Measurements from ENCODE around the gene ICOS. TPM values are rescaled to one million over a fixed set of nuclear protein-coding genes. Genes with fewer than 3 reads are reported as not detected.

ICOS gene
- total RNA-seq, 1 experiment from 2014 or later = not detected

GRCh38 chr2:203894262-203894661, 42.3 kb upstream of the ICOS start:
- peaks cover 4% of the 10 kb centered on the region; the same call in 1 of the 2 replicates for H3K9me3 ChIP-seq
- H3K4me3 Mint-ChIP-seq (ENCODE audit: unreplicated experiment) = no peak overlapping the region
- ChIA-PET CTCF (no interaction called here), POLR2A (no interaction called here)
- no peaks in the 10 kb centered on the region for H3K36me3 ChIP-seq (ENCODE audit: control insufficient read depth, insufficient read depth, low read length)
- H3K4me1 Mint-ChIP-seq (ENCODE audit: low read depth, unreplicated experiment) = peaks cover 9% of the 10 kb centered on the region
- no TSS peak for BruUV-seq (replicated peaks)
- no peak for DNase-seq
- peaks cover 13% of the 10 kb centered on the region for H3K9me3 Mint-ChIP-seq (ENCODE audit: unreplicated experiment)
- H3K4me3 ChIP-seq (ENCODE audit: low read depth, low read length) = no peak overlapping the region
- H3K36me3 Mint-ChIP-seq (ENCODE audit: insufficient read depth, unreplicated experiment) = no peaks in the 10 kb centered on the region
- peaks cover 11% of the 10 kb centered on the region; the same call in 1 of the 2 replicates for H3K4me1 ChIP-seq
- no peaks in the 10 kb centered on the region for H3K27me3 Mint-ChIP-seq (ENCODE audit: insufficient read depth, unreplicated experiment)
- H3K27ac Mint-ChIP-seq (ENCODE audit: unreplicated experiment) = no peak overlapping the region
- H3K27me3 ChIP-seq (replicated peaks; ENCODE audit: control insufficient read depth, insufficient read depth, low read length) = no peaks in the 10 kb centered on the region
- intact Hi-C loops (cut with micrococcal nuclease; ENCODE audit: unreplicated experiment) = no loop called here
- TF ChIP-seq, protein P1, sequence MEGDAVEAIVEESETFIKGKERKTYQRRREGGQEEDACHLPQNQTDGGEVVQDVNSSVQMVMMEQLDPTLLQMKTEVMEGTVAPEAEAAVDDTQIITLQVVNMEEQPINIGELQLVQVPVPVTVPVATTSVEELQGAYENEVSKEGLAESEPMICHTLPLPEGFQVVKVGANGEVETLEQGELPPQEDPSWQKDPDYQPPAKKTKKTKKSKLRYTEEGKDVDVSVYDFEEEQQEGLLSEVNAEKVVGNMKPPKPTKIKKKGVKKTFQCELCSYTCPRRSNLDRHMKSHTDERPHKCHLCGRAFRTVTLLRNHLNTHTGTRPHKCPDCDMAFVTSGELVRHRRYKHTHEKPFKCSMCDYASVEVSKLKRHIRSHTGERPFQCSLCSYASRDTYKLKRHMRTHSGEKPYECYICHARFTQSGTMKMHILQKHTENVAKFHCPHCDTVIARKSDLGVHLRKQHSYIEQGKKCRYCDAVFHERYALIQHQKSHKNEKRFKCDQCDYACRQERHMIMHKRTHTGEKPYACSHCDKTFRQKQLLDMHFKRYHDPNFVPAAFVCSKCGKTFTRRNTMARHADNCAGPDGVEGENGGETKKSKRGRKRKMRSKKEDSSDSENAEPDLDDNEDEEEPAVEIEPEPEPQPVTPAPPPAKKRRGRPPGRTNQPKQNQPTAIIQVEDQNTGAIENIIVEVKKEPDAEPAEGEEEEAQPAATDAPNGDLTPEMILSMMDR (IDR thresholded peaks at IDR 0.05; ENCODE audit: insufficient read depth in 1 of 2, low read depth in 1 of 2, low read length in 1 of 2, severe bottlenecking in 1 of 2, unreplicated experiment in 1 of 2) = no peak

GRCh38 chr2:203897544-203897943, 39.0 kb upstream of the ICOS start:
- Histone ChIP-seq H3K4me3 (ENCODE audit: low read depth, low read length) (no peak overlapping the region), H3K36me3 (ENCODE audit: control insufficient read depth, insufficient read depth, low read length) (no peaks in the 10 kb centered on the region), H3K9me3 (peaks cover 4% of the 10 kb centered on the region), H3K27me3 (replicated peaks; ENCODE audit: control insufficient read depth, insufficient read depth, low read length) (no peaks in the 10 kb centered on the region), H3K4me1 (0 out of 2 replicates have a peak, but pooled peaks cover 3% of the 10 kb centered on the region)
- Mint-ChIP-seq H3K27me3 (ENCODE audit: insufficient read depth, unreplicated experiment) (no peaks in the 10 kb centered on the region), H3K9me3 (ENCODE audit: unreplicated experiment) (peaks cover 25% of the 10 kb centered on the region), H3K27ac (ENCODE audit: unreplicated experiment) (no peak overlapping the region), H3K4me1 (ENCODE audit: low read depth, unreplicated experiment) (no peaks in the 10 kb centered on the region), H3K36me3 (ENCODE audit: insufficient read depth, unreplicated experiment) (no peaks in the 10 kb centered on the region), H3K4me3 (ENCODE audit: unreplicated experiment) (no peak overlapping the region)
- intact Hi-C loops (cut with micrococcal nuclease; ENCODE audit: unreplicated experiment) = no loop called here
- CTCF ChIA-PET = interaction anchor here (0.8 kb wide), 1 partner anchor 12 kb away, joined by 3 read pairs; no protein-coding TSS in a partner anchor
- BruUV-seq (replicated peaks) = no TSS peak
- POLR2A ChIA-PET = no interaction called here
- TF ChIP-seq, protein P1 (IDR thresholded peaks at IDR 0.05; ENCODE audit: insufficient read depth in 1 of 2, low read depth in 1 of 2, low read length in 1 of 2, severe bottlenecking in 1 of 2, unreplicated experiment in 1 of 2) = no peak
- DNase-seq = no peak

- Mint-ChIP-seq H3K4me1 (ENCODE audit: low read depth, unreplicated experiment) (no peaks in the 10 kb centered on the region), H3K27me3 (ENCODE audit: insufficient read depth, unreplicated experiment) (no peaks in the 10 kb centered on the region), H3K4me3 (ENCODE audit: unreplicated experiment) (no peak overlapping the region), H3K9me3 (ENCODE audit: unreplicated experiment) (peaks cover 23% of the 10 kb centered on the region), H3K27ac (ENCODE audit: unreplicated experiment) (no peak overlapping the region), H3K36me3 (ENCODE audit: insufficient read depth, unreplicated experiment) (no peaks in the 10 kb centered on the region)
- ChIA-PET CTCF (no interaction called here), POLR2A (no interaction called here)
- intact Hi-C loops (cut with micrococcal nuclease; ENCODE audit: unreplicated experiment) = no loop called here
- Histone ChIP-seq H3K36me3 (ENCODE audit: control insufficient read depth, insufficient read depth, low read length) (no peaks in the 10 kb centered on the region), H3K4me1 (no peaks in the 10 kb centered on the region), H3K9me3 (peaks cover 6% of the 10 kb centered on the region), H3K27me3 (replicated peaks; ENCODE audit: control insufficient read depth, insufficient read depth, low read length) (no peaks in the 10 kb centered on the region), H3K4me3 (ENCODE audit: low read depth, low read length) (no peak overlapping the region)
- TF ChIP-seq, protein P1 (IDR thresholded peaks at IDR 0.05; ENCODE audit: insufficient read depth in 1 of 2, low read depth in 1 of 2, low read length in 1 of 2, severe bottlenecking in 1 of 2, unreplicated experiment in 1 of 2) = no peak
- no TSS peak for BruUV-seq (replicated peaks)
- no peak for DNase-seq
Measured at GRCh38 chr2:203898657-203899056, 37.9 kb upstream of the ICOS start.

All from Caco-2 (cell line).